K562 (cell line): ENCODE results near the gene ACTL8.

Experiments
- EZH2 ChIP-seq: IDR thresholded peaks from 2 replicates; pipeline ENCODE4 v1.6.1; 2012; ENCODE audit warnings: low read depth, mild to moderate bottlenecking, inconsistent platforms, low read length, borderline replicate concordance
- LARP7 ChIP-seq: fragments of 450-650 bp; IDR thresholded peaks from 2 replicates; pipeline ENCODE4 v1.6.1; 2016
- NR2C2 ChIP-seq, 2 experiments: fragments of 200-800 bp in 1 of 2; sonication (Bioruptor generic) in 1 of 2; sonication (generic) in 1 of 2; formaldehyde crosslinking in 1 of 2; IDR thresholded peaks; 2 replicates each; pipeline versions ENCODE4 v1.6.1 to v1.8.0; 2016 to 2022; ENCODE audit warnings: mild to moderate bottlenecking in 1 of 2, missing compliant biosample characterization in 1 of 2, missing genetic modification characterization in 1 of 2, missing genetic modification reagents in 1 of 2
- PRPF4 ChIP-seq: fragments of 200-400 bp; formaldehyde crosslinking; IDR thresholded peaks from one replicate; pipeline ENCODE4 v1.6.1; 2017; ENCODE audit warnings: low read length, low read depth, mild to moderate bottlenecking; ENCODE audit not compliant: insufficient read depth, poor library complexity, severe bottlenecking
- RFX5 ChIP-seq: IDR thresholded peaks from 2 replicates; pipeline ENCODE4 v1.6.1; 2011; ENCODE audit warnings: low read depth, mild to moderate bottlenecking, improper control_type of control experiment, low read length
- TAF7 ChIP-seq: fragments of 450-650 bp; IDR thresholded peaks from 2 replicates; pipeline ENCODE4 v1.6.1; 2016; ENCODE audit warnings: missing genetic modification characterization, missing compliant biosample characterization
- U2AF1 ChIP-seq: fragments of 200-400 bp; formaldehyde crosslinking; optimal IDR thresholded peaks from 2 replicates; pipeline ENCODE3; 2017; ENCODE audit warnings: mild to moderate bottlenecking, low read depth, low read length, moderate library complexity
- TF ChIP-seq, protein P1 (sequence below), 2 experiments: fragments of 150-350 bp in 1 of 2; IDR thresholded peaks; 2 replicates each; pipeline ENCODE4 v1.6.1; 2012 to 2016; ENCODE audit warnings: low read depth in 2 of 2, low read length in 2 of 2, mild to moderate bottlenecking in 1 of 2, moderate library complexity in 1 of 2
- TF ChIP-seq, protein P2 (sequence below): IDR thresholded peaks from 2 replicates; pipeline ENCODE4 v1.6.1; 2012; ENCODE audit warnings: low read depth, low read length, improper control_type of control experiment, borderline replicate concordance
- TF ChIP-seq, protein P3 (sequence below), 3 experiments: IDR thresholded peaks in 2 of 3; conservative IDR thresholded peaks in 1 of 3; 2 replicates each; pipeline ENCODE4 v1.5.1; 2011 to 2012; ENCODE audit warnings: low read length in 3 of 3, mild to moderate bottlenecking in 3 of 3, control low read depth in 2 of 3, improper control_type of control experiment in 1 of 3, inconsistent platforms in 1 of 3, low read depth in 1 of 3, mixed read lengths in 1 of 3, moderate library complexity in 1 of 3; ENCODE audit not compliant: insufficient read depth in 2 of 3
- TF ChIP-seq, protein P4 (sequence below): sonication (generic); formaldehyde crosslinking; IDR thresholded peaks from 2 replicates; pipeline ENCODE4 v1.9.0; 2022; ENCODE audit warnings: mild to moderate bottlenecking, missing genetic modification reagents

DNA sequence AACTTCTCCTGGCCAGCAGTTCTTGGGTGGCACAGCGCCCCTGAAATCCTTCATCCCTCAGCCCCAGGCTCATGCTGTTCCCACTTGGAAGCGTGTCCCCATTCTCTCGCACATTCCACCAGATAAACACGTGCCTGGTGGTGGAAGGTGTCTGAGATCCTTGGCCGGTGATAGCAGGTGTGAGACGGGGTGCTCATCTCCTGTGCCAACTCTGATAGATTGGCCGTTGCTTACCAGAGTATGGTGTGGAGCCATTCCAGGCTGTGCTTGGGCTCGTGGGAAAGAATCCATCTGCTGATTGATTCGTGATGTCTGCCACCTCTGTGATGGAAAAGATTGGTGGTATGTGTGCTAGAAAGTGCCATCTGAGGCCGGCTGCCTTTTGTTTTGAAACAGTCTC lies 22.2 kb downstream of the ACTL8 start:
- TF ChIP-seq, protein P1, sequence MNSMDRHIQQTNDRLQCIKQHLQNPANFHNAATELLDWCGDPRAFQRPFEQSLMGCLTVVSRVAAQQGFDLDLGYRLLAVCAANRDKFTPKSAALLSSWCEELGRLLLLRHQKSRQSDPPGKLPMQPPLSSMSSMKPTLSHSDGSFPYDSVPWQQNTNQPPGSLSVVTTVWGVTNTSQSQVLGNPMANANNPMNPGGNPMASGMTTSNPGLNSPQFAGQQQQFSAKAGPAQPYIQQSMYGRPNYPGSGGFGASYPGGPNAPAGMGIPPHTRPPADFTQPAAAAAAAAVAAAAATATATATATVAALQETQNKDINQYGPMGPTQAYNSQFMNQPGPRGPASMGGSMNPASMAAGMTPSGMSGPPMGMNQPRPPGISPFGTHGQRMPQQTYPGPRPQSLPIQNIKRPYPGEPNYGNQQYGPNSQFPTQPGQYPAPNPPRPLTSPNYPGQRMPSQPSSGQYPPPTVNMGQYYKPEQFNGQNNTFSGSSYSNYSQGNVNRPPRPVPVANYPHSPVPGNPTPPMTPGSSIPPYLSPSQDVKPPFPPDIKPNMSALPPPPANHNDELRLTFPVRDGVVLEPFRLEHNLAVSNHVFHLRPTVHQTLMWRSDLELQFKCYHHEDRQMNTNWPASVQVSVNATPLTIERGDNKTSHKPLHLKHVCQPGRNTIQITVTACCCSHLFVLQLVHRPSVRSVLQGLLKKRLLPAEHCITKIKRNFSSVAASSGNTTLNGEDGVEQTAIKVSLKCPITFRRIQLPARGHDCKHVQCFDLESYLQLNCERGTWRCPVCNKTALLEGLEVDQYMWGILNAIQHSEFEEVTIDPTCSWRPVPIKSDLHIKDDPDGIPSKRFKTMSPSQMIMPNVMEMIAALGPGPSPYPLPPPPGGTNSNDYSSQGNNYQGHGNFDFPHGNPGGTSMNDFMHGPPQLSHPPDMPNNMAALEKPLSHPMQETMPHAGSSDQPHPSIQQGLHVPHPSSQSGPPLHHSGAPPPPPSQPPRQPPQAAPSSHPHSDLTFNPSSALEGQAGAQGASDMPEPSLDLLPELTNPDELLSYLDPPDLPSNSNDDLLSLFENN (IDR thresholded peaks at IDR 0.05; ENCODE audit: low read depth in 2 of 2, low read length in 2 of 2) = no peak
- TF ChIP-seq NR2C2 (CRISPR knock-in tag; IDR thresholded peaks at IDR 0.05) = no peak
- no peak for TF ChIP-seq NR2C2 (tag; IDR thresholded peaks at IDR 0.05)
- TF ChIP-seq, protein P2, sequence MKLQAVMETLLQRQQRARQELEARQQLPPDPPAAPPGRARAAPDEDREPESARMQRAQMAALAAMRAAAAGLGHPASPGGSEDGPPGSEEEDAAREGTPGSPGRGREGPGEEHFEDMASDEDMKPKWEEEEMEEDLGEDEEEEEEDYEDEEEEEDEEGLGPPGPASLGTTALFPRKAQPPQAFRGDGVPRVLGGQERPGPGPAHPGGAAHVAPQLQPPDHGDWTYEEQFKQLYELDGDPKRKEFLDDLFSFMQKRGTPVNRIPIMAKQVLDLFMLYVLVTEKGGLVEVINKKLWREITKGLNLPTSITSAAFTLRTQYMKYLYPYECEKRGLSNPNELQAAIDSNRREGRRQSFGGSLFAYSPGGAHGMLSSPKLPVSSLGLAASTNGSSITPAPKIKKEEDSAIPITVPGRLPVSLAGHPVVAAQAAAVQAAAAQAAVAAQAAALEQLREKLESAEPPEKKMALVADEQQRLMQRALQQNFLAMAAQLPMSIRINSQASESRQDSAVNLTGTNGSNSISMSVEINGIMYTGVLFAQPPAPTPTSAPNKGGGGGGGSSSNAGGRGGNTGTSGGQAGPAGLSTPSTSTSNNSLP = no peak
- TF ChIP-seq U2AF1 = no peak
- TF ChIP-seq TAF7 (tag) = no peak
- TF ChIP-seq, protein P3, sequence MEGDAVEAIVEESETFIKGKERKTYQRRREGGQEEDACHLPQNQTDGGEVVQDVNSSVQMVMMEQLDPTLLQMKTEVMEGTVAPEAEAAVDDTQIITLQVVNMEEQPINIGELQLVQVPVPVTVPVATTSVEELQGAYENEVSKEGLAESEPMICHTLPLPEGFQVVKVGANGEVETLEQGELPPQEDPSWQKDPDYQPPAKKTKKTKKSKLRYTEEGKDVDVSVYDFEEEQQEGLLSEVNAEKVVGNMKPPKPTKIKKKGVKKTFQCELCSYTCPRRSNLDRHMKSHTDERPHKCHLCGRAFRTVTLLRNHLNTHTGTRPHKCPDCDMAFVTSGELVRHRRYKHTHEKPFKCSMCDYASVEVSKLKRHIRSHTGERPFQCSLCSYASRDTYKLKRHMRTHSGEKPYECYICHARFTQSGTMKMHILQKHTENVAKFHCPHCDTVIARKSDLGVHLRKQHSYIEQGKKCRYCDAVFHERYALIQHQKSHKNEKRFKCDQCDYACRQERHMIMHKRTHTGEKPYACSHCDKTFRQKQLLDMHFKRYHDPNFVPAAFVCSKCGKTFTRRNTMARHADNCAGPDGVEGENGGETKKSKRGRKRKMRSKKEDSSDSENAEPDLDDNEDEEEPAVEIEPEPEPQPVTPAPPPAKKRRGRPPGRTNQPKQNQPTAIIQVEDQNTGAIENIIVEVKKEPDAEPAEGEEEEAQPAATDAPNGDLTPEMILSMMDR (IDR thresholded peaks at IDR 0.05 in 2 of 3, conservative IDR thresholded peaks at IDR 0.05 in 1 of 3; ENCODE audit: insufficient read depth in 2 of 3, low read depth in 1 of 3, low read length in 3 of 3) = no peak
- no peak for TF ChIP-seq EZH2
- TF ChIP-seq, protein P4, sequence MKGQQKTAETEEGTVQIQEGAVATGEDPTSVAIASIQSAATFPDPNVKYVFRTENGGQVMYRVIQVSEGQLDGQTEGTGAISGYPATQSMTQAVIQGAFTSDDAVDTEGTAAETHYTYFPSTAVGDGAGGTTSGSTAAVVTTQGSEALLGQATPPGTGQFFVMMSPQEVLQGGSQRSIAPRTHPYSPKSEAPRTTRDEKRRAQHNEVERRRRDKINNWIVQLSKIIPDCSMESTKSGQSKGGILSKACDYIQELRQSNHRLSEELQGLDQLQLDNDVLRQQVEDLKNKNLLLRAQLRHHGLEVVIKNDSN (CRISPR knock-in tag) = no peak
- TF ChIP-seq PRPF4 = no peak
- TF ChIP-seq RFX5 = no peak
- no peak for TF ChIP-seq LARP7
